GM12864 (cell line): ENCODE measurements around the gene MAP3K5.
A peak's percentile ranks its signal among the peaks of the same experiment; 100 is the strongest.

Experiments
- DNase-seq: peaks from one replicate; pipeline ENCODE4 v3.0.0-alpha.2; 2011; ENCODE audit warnings: low read depth
- H3K4me3 ChIP-seq: 2 replicates; pipeline ENCODE4 v1.5.1; 2011; ENCODE audit warnings: mild to moderate bottlenecking, low read depth, low read length, control low read depth
- TF ChIP-seq, protein P1 (sequence below): IDR thresholded peaks from 2 replicates; pipeline ENCODE4 v1.5.1; 2011; ENCODE audit warnings: low read depth, mild to moderate bottlenecking, moderate library complexity, low read length, control low read depth, inconsistent platforms; ENCODE audit errors: missing control alignments

Gene MAP3K5

DNA sequence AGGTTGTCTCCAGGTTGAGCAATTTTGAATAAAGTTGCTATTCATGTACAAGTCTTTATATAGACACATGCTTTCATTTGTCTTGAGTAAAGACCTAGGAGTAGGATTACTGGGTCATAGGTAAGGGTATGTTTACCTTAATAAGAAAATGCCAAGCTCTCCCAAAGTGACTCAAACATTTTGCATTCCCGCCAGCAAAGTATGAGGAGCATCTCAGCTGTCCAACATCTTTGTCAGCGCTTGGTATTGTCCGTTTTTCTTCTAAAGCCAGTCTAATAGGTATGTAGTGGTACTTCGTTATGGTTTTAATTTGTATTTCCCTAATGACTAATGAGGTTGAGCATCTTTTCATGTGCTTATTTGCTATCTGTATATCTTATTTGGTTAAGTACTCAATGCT is 67.2 kb downstream of the MAP3K5 start:
- H3K4me3 ChIP-seq: no peak overlapping the region
- TF ChIP-seq, protein P1, sequence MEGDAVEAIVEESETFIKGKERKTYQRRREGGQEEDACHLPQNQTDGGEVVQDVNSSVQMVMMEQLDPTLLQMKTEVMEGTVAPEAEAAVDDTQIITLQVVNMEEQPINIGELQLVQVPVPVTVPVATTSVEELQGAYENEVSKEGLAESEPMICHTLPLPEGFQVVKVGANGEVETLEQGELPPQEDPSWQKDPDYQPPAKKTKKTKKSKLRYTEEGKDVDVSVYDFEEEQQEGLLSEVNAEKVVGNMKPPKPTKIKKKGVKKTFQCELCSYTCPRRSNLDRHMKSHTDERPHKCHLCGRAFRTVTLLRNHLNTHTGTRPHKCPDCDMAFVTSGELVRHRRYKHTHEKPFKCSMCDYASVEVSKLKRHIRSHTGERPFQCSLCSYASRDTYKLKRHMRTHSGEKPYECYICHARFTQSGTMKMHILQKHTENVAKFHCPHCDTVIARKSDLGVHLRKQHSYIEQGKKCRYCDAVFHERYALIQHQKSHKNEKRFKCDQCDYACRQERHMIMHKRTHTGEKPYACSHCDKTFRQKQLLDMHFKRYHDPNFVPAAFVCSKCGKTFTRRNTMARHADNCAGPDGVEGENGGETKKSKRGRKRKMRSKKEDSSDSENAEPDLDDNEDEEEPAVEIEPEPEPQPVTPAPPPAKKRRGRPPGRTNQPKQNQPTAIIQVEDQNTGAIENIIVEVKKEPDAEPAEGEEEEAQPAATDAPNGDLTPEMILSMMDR: no peak
- no peak for DNase-seq

DNA sequence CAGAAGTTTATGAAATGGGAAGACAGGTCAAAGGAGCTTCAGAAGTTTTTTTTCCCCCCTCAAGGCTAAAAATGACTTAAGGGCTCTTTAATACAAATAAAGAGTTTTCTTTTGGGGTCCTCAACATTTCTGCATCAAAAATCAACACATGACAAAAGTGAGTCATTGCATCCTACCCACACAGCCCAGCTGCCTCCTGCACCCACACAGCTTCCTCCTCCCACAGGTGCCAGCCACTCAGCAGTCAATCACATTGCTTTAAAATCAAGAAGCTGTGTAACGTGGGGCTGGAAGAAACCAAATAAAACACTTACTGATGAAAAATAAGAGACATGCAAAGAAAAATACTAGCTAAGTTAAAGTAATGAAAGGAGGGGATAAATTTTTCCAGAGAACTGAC is 68.5 kb downstream of the MAP3K5 start:
- H3K4me3 ChIP-seq: no peak overlapping the region
- peak; percentile 26 for DNase-seq
- TF ChIP-seq, protein P1: no peak

DNA sequence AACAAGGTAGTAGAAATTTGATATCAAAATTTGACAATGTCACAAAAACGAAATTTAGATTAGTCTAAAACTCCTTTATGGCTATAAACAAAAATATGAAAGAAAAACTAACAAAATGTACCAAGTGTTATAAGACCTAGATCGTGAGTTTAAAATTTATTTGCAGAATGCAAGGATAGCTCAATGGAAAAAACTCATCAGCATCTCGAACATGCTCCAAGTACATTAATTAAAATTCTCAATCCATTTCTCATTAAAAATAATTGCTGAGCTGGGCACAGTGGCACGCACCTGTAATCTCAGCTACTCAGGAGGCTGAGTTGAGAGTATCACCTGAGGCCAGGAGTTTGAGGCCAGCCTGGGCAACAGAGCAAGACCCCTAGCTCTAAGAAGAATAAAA is 70.8 kb downstream of the MAP3K5 start:
- no peak overlapping the region for H3K4me3 ChIP-seq
- TF ChIP-seq, protein P1: no peak
- no peak for DNase-seq

DNA sequence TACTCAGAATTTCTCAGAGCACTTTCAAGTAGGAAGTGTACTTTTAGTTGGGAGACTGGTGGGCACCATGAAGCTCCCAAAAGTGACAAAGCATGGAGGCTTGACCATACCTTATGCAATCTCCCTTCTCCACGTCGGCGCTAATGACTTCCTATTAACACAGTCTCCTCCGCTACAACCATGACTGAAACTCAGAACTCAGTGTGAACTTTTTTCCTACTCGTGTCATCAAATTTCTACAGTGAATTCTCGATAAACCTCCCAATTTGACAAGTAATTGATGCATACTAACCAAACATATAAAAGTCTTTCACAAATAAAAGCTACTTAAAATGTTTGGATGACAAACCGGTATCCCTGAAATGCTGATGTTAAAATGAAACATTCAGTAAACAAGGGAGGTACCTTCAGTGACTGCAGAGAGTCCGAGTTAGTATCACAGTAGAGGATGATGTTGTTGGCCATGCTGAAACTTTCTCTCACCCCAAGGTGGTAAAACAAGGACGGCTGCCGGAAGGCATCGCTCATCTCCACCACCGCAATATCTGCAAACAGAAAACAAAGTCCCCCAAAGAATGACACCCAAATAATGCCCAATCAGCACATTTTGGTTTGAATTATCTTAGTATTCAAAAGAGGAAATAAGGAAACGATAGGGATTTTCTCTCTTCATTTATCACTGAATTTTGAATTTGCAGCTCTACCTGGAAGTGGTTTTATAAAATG is 72.1 kb downstream of the MAP3K5 start:
- peak overlapping the region; percentile 33 for H3K4me3 ChIP-seq
- TF ChIP-seq, protein P1: no peak

DNA sequence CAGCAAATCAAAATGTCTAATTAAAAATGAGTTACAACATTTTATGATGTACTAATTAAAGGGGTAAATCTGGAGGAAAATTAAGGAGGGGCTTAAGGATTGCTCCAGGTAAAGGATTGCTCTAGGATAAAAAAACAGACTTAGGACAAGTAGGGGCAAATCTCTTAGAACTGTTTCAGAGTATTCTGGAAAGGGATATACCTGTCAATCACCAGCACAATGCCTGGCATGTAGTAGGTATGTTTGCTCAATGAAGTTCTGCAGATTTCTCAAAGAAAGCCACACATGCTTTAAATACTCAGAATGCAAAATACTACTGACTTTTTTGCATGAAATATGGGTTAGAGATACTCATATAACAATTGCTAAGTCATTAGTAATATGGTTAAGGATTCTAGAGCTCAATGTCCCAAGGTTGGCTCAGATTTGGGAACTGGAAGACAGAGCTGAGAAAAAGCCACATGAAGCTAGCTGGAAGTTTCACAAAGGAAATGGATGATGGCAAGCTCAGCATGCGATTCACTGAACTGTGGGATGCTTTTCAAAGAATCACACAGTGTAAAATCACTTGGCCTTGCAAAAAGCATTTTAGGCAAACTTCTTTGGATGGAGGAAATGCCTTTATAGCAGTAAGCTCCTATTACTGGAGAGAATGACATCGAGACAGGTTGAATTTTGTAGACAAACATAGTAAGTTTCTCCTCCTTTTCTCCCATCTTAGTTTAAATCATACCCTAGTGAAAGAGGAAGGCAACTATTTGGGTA is 72.8 kb downstream of the MAP3K5 start:
- peak; percentile 64 for DNase-seq
- TF ChIP-seq, protein P1: no peak
- peak overlapping the region; percentile 33 for H3K4me3 ChIP-seq

More for the DNA sequence above, 72.1 kb downstream of the MAP3K5 start:
- peak; percentile 70 for DNase-seq

DNA sequence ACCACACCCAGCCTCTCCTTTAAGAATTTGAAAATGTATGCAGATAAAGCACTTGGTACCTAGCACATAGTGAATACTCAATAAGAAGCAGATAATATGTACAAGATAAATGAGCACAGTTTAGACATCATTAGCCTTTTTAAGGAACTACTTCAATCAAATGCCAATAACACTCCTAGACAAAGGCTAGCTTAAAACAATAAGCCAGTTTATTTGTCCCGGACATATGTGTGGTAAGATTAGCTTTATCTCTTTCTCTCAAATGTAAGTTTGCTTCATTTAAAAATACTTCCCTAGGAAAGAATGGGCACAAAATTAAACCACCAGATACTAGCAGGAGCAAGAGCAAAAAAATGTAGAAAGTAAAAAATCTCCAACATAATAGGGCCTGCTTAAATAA is 73.8 kb downstream of the MAP3K5 start:
- TF ChIP-seq, protein P1: no peak
- H3K4me3 ChIP-seq: no peak overlapping the region
- DNase-seq: no peak
